ENCODE results near the gene ARMC12.

DNA sequence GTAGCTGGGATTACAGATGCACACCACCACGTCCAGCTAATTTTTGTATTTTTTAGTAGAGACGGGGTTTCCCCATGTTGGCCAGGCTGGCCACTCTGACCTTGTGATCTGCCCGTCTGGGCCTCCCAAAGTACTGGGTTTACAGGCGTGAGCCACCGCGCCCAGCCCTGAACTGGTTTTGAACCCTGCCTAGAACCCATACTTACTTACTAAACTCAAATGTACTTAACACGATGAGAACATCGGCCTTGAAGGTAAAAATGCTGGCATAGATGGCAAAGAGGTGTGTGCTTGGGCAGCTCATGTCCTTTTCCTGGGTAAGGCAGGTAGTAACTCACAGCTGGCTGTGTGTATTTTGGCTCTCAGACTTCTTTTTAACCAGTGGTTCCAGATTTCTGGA is 3.2 kb upstream of the ARMC12 start:
- TF ChIP-seq EZH2 (IDR thresholded peaks at IDR 0.05; ENCODE audit: low read length, missing control alignments): no peak
- TF ChIP-seq, protein P1, sequence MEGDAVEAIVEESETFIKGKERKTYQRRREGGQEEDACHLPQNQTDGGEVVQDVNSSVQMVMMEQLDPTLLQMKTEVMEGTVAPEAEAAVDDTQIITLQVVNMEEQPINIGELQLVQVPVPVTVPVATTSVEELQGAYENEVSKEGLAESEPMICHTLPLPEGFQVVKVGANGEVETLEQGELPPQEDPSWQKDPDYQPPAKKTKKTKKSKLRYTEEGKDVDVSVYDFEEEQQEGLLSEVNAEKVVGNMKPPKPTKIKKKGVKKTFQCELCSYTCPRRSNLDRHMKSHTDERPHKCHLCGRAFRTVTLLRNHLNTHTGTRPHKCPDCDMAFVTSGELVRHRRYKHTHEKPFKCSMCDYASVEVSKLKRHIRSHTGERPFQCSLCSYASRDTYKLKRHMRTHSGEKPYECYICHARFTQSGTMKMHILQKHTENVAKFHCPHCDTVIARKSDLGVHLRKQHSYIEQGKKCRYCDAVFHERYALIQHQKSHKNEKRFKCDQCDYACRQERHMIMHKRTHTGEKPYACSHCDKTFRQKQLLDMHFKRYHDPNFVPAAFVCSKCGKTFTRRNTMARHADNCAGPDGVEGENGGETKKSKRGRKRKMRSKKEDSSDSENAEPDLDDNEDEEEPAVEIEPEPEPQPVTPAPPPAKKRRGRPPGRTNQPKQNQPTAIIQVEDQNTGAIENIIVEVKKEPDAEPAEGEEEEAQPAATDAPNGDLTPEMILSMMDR (conservative IDR thresholded peaks at IDR 0.05 in 1 of 2, IDR thresholded peaks at IDR 0.05 in 1 of 2; ENCODE audit: low read depth in 1 of 2, low read length in 2 of 2): no peak

Measured in fibroblast of lung (primary cell).